HG02623 (cell line): Measurements from ENCODE around the gene SNAI1.

Experiments
- ATAC-seq: cut with Tn5 transposase; IDR thresholded peaks from one replicate; pipeline ENCODE4 v1.9.1; 2021; ENCODE audit warnings: moderate library complexity; ENCODE audit not compliant: unreplicated experiment

The SNAI1 gene

GRCh38 chr20:50032955-50033666 is 50.3 kb downstream of the SNAI1 start:
- no peak for ATAC-seq

GRCh38 chr20:50034567-50035180 is 51.9 kb downstream of the SNAI1 start:
- no peak for ATAC-seq

DNA sequence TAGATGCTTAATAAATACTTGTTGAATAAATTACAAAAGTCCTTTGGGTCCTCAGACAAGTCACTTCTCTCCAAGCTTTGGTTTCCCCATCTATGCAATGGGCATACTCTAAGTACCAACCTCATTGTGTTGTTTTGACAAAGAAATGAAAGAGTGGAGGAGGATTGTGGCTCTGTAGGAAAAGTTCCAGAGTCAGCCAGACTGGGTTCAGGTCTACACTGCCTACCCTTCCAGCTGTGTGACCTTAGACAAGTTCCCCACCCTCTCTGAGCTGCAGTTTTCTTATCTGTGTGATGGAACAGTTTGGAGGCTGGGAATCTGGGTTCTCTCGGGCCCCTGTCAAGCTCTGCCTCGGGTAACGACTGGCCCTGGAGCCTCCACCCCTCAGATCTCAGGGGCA is 53.9 kb downstream of the SNAI1 start:
- no peak for ATAC-seq

- ATAC-seq: no peak
These were observed 54.3 kb downstream of the SNAI1 start for GRCh38 chr20:50037123-50037522.

- ATAC-seq: no peak
These were observed 54.8 kb downstream of the SNAI1 start for GRCh38 chr20:50037575-50037974.

GRCh38 chr20:50038169-50038568 is 55.4 kb downstream of the SNAI1 start:
- ATAC-seq: no peak
